Midbrain (tissue), 1 donor: ENCODE data around the gene PSEN2.
"Not testable (repeated sequence)": the region's sequence is repeated elsewhere in the genome, so short reads cannot be mapped to it uniquely, and the experiment has no call there.

ENCODE experiments used
- DNase-seq: peaks from one replicate; lab custom pipeline; 2025; lab: John Stamatoyannopoulos, UW

Gene PSEN2

DNA sequence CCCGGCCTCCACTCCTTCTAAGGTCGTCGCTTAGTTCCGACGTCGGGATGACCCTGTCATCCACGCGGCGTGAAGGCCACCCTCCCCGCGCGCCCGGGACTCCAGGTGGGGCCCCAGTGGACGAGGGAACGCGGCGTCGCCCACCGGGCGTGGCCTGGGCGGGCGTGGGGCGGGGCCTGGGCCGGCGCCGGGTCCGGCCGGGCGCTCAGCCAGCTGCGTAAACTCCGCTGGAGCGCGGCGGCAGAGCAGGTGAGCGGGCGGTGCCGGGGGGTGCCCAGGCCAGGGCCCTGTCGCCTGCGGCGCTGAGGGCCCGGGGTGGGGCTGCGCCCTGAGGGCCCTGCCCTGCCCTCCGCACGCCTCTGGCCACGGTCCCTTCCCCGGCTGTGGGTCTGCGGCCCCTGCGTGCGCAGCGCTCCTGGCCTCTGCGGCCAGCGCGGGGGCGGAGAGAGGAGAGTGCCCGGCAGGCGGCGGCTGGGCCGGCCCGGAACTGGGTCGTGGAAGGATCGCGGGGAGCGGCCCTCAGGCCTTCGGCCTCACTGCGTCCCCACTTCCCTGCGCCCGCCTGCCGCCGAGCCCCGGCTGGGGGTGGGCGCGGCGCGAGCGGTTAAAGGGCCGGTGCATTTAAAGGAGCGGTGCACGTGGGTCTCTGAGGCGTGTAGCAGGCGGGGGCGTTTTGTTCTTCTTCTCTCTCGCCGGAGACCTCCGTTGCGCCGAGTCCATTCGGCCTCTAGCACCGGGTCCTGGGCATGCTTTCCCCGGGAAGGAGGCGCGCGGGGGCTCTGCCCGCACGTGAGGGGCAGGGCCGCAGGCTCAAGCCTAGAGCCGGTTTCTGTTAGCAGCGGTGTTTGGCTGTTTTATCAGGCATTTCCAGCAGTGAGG lies at the start of gene PSEN2:
Gene PSEN2 (plus strand): TSS at position 216 of the 879 bp plus-strand sequence. CDS start 11,292 bp downstream, outside the sequence.
- peak; percentile 61 for DNase-seq

DNA sequence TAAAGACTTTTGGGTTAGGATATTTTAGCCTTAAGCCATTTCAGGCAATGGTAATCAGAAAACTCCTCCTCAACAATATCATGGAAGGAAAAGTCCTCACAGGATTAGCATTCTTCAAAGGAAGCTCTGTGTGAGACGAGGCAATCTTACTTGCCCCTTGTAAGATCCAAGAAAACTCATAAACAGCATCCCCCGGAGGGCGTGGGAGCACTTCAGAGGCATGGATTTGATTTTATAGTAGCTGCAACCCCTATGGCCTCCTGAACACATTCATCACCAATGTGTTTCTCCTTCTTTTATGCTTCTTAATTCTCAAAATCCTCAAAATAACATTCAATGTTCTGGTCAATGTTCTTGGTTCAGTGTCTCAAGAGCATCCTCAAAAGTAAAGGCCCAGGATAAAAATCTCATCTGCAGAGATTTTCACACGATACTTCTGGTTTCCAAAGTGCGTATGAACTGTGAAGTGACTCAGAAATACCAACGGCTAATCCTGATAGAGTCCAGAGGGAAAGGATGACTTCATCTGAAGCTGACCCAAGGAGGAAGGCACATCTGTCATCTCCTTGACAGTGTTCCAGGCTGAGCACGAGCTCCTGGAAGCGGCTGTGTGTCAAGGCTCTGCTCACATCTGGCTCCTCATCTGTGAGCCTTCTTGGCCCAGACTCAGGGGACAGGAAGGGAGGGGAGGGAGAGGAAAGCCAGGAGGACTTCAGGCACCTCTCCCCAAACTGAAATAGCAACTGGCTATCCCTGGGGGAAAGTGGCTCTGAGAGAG lies 49.3 kb upstream of the PSEN2 start:
- DNase-seq: no peak

DNA sequence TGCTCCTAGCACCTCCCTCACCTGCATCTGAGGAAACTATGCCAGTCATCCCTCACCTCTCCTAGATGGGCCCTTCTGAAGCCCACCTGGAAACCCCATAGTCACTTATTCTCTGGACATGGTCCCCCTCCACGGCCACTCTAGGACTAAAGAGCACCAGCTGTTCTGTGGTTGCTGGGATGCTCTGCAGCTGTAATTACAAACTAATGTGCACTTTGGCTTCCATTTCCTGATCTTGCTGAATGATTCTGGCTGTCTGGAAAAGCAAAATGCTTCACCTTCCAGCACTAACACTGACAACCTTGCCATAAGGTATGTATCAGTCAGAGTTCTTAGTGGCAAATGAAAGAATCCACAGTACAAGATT lies 48.7 kb upstream of the PSEN2 start:
- DNase-seq: no peak

DNA sequence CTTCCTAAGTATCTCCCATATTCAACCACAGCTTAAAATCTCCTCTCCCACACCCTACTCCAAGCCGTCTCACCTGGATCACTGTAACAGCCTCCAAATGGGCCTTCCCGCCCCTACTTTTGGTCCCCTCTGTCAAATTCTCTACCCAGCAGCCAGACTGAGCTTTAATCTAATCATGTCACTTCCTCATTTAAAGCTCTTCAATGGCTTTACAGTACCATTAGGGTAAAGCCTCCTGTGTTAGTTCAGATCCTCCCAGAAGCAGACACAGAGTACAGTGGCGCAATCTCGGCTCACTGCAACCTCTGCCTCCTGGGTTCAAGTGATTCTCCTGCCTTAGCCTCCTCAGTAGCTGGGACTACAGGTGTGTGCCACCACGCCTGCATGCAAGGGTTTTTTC lies 46.8 kb upstream of the PSEN2 start:
- no peak for DNase-seq

DNA sequence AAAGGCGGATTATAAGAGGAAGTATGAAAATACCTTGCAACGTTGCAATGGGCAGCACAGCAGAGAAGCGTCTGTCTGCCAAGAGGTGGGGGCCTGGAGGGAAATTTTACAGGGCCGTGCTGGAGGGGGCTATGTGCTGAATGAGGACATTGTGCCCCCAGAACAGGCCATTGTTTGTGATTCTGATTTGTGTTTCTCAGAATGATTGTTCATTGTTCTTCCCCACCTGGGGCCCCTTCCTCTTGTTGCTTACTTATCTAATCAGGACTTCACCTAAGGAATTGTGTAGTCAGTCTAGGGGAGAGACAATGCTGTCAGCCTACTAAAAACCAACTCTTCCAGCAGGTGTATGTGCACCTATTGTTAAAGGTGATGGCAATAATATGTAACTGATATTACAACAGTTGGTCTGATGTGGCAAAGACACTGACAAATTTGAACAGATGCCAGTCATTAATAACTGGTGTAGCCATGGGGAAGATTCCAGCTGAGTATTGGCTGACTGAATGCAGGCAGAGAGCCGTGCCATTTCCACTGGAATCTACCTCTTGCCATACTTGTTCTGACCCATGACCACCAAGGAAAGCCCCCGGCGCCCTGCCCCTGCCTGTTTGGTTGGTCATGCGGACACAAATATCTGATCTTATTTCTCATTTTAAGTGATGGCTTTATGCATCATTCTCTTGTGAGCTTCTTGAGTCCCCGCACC lies 45.2 kb upstream of the PSEN2 start:
- peak; percentile 86 for DNase-seq

DNA sequence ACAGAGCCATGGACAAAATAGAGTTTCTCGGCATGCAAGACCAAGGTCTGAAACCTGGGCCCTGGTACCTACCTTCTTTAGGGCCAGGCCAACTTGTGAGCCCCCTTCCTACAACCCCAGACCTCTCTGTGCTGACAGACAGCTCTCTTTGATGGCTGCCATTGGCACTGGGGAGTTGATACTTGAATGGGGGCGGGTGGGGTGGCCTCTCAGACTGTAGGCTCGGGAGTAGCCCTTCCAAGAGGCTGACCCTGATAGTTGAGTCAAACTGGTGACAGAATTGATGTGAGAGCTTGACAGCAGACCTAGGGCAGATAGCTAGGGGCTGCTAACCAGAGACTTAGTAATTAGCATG lies 44.7 kb upstream of the PSEN2 start:
- no peak for DNase-seq

DNA sequence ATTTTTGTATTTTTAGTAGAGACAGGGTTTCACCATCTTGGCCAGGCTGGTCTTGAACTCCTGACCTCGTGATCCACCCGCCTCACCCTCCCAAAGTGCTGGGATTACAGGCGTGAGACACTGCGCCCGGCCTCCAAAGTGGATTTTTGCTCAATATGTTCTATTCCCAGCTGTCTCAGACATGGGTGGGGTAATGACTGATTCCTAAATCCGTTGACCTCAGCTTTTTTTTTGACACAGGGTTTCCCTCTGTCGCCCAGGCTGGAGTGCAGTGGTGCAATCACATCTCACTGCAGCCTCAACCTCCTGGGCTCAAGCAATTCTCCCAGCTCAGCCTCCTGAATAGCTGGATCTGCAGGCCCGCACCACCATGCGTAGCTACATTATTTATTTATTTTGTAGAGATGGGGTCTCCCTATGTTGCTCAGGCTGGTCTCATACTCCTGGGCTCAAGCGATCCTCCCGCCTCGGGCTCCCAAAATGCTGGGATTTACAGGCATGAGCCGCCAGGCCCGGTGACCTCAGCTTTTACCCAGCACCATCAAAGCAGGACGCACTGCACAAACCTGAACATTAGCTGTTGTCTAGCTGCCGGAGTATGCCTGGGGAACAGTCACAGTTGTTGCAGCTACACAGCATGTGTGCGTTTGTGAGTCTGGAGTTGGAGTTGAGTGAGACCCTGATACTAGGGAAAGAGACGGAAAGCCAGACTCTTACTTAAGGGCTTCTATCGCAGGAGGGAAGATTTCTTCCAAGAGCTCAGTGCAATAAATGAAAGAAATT lies 43.7 kb upstream of the PSEN2 start:
- DNase-seq: no peak

DNA sequence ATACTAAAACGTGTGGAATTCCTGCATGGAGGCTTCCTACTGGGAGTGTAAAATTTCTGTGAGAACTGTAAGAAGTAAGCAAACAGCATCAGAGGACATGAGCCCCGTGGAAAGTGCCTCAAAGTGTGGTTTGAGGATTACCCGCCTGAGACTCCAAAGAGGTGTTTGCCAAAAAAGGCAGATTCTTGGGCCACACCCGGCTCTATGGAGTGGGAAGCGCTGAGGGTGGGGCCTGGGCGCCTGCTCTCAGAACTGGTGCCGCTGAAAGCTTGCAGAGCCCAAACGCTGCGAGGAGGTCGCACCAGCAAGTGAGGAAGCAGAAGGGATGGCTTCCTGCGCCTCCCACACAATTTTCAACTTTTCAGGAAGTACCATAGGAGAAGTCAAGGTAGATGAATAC lies 43.0 kb upstream of the PSEN2 start:
- no peak for DNase-seq

DNA sequence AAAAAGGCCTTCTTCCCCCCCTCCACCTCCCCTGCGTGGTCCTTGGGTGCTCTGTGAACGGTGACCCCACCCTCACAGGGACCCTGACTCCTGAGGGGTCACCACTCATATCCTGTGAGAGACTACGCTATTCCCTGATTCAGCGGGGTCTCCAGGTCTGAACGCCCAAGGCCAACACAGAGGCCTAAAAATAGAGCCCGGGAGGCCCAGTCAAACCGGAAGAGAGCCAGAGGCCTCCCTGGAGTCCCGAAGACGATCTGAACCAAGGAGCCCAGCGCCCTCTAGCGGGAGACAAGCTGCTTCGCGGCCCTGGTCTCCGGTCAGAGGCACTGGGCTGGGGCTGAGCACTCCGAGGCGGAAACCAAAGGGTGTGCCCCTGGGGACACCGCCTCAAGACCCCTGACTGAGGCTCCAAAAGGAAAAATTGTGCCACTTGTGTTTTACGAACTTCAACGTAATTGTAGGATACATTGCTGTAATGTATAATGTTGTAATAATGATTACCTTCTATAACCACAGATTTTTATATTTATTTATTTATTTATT lies 42.4 kb upstream of the PSEN2 start:
- DNase-seq: peak; percentile 96

DNA sequence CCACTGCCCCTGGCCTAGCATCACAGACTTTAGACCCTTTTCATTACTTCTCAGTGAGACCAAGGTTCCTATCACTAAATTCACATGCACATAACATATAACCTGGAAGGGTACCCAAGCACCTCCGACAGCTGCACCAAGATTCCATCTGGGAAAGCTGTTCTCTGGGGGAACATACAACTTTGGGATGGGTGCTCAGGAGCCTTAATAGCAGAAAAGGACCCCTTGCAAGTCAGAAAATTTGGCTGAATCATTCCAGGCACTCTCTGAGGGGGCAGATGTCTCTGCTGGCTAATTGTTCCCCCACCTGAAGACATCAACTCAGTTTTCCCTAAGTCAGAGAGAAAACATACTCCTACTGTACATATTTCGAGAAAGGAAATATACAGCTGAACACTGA lies 41.3 kb upstream of the PSEN2 start:
- DNase-seq: no peak

DNA sequence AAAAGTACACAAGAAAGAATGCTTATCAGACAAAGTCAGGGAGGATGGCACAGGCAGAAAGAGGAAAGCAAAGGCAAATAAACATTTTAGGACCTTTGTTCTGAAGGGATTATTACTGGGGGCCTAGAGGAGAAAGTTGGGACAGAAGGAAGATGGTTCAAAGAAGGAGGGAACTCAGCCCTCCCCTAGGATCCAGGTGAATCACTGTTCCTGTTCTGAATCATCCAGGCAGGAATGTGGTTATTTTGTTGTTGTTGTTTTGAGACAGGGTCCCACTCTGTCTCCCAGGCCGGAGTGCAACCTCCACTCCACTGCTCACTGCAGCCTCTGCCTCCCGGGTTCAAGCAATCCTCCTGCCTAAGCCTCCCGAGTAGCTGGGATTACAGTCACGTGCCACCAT lies 38.5 kb upstream of the PSEN2 start:
- DNase-seq: no peak

DNA sequence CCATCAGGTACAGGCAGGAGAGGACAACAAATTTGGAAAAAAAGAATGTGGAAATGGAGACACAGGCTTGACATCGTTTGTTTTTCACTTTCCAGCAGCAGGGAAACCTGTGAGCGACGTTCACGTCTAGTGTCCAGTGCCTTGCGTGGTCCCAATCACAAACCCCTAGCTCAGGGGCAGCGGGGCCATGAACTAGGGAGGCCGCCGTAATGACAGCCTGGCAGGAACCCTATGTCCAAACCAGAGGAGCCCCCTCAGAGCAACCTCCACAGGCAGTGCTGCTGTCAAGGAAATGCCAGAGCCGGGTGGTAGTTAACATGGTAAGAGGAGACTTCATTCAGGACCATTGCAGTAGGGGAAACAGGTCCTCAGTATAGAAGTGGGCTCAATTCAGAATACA lies 37.8 kb upstream of the PSEN2 start:
- no peak for DNase-seq

DNA sequence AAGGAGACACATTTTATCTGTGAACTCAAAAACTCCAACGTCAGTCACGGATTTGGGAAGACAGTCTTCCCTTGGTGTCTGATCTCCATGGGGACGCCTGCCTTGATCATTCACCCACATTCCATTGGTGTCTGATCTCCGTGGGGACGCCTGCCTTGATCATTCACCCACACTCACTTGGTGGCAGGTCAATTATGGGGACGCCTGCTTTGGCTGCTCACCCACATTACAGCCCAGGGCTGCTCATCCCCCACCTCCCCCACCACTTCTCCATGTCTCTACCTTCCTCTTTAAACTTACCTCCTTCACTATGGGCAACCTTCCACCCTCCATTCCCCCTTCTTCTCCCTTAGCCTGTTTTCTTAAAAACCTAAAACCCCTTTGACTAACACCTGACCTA lies 36.2 kb upstream of the PSEN2 start:
- DNase-seq: not testable (repeated sequence)

DNA sequence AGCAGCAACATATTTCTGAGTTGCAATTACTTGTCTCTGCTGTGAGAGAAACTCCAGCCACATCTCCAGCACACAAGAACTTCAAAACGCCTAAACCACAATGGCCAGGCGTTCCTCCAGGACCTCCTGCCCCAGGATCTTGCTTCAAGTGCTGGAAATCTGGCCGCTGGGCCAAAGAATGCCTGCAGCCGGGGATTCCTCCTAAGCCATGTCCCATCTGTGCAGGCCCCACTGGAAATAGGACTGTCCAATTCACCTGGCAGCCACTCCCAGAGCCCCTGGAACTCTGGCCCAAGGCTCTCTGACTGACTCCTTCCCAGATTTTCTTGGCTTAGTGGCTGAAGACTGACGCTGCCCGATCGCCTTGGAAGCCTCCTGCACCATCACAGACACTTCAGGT lies 35.0 kb upstream of the PSEN2 start:
- not testable (repeated sequence) for DNase-seq

DNA sequence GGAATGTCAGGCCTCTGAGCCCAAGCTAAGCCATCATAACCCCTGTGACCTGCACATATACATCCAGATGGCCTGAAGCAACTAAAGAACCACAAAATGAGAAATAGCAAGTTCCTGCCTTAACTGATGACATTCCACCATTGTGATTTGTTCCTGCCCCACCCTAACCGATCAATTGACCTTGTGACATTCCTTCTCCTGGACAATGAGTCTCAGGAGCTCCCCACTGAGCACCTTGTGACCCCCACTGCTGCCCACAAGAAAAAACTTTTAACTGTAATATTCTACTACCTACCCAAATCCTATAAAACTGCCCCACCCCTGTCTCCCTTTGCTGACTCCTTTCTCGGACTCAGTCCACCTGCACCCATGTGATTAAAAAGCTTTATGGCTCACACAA lies 32.5 kb upstream of the PSEN2 start:
- DNase-seq: not testable (repeated sequence)

DNA sequence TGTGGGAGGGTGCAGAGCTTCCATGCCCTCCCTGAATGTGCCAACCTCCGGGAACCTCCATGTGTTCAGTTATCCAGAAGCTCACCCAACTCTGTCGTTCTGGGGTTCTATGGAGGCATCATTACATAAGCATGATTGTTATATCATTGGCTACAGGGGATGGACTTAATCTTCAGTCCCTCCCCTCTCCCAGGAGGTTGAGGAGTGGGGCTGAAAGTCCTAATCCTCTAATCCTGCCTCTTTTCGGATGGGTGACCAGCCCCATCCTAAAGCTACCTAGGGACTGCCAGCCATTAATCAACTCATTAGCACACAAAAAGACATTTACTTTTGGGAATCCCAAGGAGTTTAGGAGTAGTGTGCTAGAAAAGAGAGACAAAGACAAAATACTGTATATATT lies 32.0 kb upstream of the PSEN2 start:
- DNase-seq: no peak

DNA sequence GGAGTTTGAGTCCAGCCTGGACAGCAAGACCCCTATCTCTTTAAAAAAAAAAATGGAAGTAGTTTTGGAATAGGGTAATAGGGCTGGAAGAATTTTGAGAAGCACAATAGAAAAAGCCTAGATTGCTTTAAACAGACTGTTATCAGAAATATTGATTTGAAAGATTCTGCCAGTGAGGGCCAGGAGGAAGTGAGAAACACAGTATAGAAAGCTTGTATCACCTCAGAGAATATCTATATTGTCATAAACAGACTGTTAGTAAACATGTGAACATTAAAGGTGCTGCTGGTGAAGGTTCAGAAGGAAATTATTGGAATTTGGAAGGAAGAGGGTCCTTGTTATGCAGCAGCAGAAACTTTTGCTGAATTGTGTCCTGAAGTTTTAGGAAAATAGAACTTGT lies 24.8 kb upstream of the PSEN2 start:
- DNase-seq: no peak

DNA sequence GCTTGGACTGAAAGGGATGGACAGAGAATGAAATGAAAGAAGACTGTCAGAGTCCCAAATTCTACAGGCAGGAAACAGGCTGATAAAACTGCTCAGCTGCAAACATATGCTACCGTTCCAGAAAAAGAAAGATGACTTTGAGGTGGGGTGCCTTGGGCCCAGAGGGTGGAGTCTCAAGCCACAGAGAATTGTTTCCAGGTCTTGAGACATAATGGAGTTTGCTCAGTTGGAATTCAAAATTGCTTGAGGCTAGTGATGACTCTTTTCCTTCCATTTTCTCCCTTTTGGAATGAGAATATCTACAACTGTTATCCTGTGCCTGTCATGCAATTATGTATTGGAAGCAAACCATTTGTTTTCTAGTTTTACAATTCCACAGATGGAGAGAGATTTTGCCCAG lies 23.6 kb upstream of the PSEN2 start:
- no peak for DNase-seq

DNA sequence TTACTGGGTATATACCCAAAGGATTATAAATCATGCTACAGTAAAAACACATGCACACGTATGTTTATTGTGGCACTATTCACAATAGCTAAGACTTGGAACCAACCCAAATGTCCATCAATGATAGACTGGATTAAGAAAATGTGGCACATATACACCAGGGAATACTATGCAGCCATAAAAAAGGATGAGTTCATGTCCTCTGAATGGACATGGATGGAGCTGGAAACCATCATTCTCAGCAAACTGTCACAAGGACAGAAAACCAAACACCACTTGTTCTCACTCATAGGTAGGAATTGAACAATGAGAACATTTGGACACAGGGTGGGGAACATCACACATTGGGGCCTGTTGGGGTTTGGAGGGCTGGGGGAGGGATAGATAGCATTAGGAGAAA lies 15.9 kb upstream of the PSEN2 start:
- not testable (repeated sequence) for DNase-seq

DNA sequence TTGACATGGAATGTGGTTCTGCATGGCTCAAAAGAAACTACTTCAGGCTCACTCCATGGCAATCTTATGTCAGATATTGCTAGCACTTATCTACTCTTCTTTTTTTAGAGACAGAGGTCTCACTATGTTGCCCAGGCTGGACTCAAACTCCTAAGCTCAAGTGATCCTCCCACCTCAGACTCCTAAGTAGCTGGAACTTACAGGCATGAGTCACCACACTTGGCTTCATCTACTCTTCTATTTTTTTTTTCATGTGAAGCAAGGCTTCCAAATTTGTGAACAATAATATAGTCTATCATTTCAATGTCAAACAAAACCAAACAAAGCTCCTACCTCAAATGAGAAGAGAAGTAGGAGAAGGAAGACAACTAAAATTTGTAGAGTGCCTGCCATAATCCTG lies 7.5 kb upstream of the PSEN2 start:
- no peak for DNase-seq

DNA sequence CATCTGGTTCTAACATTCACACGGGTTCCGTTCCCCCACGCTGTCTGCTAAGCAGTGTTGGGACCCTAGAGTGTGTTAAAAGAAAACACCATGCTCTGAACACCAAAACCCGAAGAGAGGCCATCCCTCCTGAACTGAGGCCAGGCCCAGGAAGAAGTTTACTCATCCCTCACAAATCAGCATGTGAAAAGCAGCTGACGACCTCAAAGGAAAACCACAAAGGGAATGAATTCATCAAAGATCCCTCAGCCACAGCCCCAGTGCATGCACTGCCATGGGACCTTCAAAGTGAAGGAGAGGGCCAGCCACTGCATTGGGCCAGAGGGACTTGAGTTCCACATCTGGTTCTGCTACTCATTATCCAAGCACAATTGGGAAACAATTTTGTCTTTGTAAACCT lies 7.0 kb upstream of the PSEN2 start:
- DNase-seq: no peak

DNA sequence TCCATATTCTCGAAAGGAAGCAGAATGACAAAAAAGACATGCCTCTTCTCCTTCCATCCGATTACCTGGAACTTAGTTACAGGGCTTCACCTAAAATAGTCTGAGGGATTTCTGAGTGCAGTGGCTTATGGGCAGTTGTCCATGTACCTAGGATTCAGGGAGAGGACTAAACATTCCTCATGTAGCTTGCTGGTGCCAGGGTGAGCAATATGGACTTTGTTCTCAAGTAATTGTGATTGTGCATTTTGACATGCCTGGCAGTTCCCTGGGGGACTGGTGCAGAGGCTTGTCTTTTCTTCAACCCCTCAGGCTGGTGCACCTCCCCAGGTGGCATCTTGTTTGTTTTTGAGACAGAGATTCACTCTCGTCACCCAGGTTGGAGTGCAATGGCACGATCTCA lies 6.1 kb upstream of the PSEN2 start:
- DNase-seq: no peak
